ENCODE results near the gene EYS. TPM values are rescaled to one million over a fixed set of nuclear protein-coding genes. Genes with fewer than 3 reads are reported as not detected.

The EYS gene
- total RNA-seq, 1 experiment from 2014 or later, result not detected

- no peak overlapping the region for H2BK20ac ChIP-seq (ENCODE audit: low read depth, low read length, poor library complexity, severe bottlenecking)
- WGBS (ENCODE audit: extremely low coverage, insufficient read length, low lambda C conversion rate), result no CpG with 5 or more reads among the region's 1 CpG
- H4K8ac ChIP-seq (replicated peaks; ENCODE audit: insufficient read length, low read depth, low read length), result no peak overlapping the region
- Mint-ChIP-seq H3K9me3 (no peaks in the 10 kb centered on the region), H3K4me1 (no peaks in the 10 kb centered on the region), H3K27ac (no peak overlapping the region), H3K4me3 (no peak overlapping the region), H3K36me3 (ENCODE audit: insufficient read depth in 1 of 3, low read depth in 3 of 3) (no peaks in the 10 kb centered on the region), H3K27me3 (ENCODE audit: low read depth) (no peaks in the 10 kb centered on the region)
- no peaks in the 10 kb centered on the region for H3K79me1 ChIP-seq (ENCODE audit: insufficient read depth, low read depth, low read length, poor library complexity, severe bottlenecking)
- no peak overlapping the region for H2BK12ac ChIP-seq (ENCODE audit: insufficient read length, low read depth, low read length)
- no peak overlapping the region for H3K4me2 ChIP-seq (ENCODE audit: insufficient read depth, insufficient read length, low read length)
- no peak overlapping the region for H3K23ac ChIP-seq (ENCODE audit: insufficient read length, low read depth, low read length)
- H2AFZ ChIP-seq (ENCODE audit: low read length), result no peak overlapping the region
- H2AK5ac ChIP-seq (ENCODE audit: insufficient read length, low read length), result no peak overlapping the region
- H3K27me3 ChIP-seq (ENCODE audit: insufficient read depth, low read length), result no peaks in the 10 kb centered on the region
- no peak overlapping the region for H3T11ph ChIP-seq (ENCODE audit: low read length)
- H3K23me2 ChIP-seq (ENCODE audit: insufficient read length, low read depth, low read length, poor library complexity, severe bottlenecking), result no peaks in the 10 kb centered on the region
- H3K9me3 ChIP-seq (ENCODE audit: control insufficient read depth, low read depth, low read length), result no peaks in the 10 kb centered on the region
- no peak overlapping the region for H3K27ac ChIP-seq (ENCODE audit: insufficient read length, low read depth, low read length)
- H4K20me1 ChIP-seq (ENCODE audit: control insufficient read depth, insufficient read depth, insufficient read length), result no peaks in the 10 kb centered on the region
- no peak for TF ChIP-seq CTCF (conservative IDR thresholded peaks at IDR 0.05)
- no peak overlapping the region for H4K91ac ChIP-seq (ENCODE audit: insufficient read length, low read depth, low read length)
- H2BK15ac ChIP-seq (ENCODE audit: low read depth, low read length), result no peak overlapping the region
- H3K56ac ChIP-seq (ENCODE audit: insufficient read length, low read depth, low read length), result no peak overlapping the region
- H2BK120ac ChIP-seq (ENCODE audit: low read depth, low read length, poor library complexity, severe bottlenecking), result no peak overlapping the region
- DNase-seq, result no peak
- H3K4me1 ChIP-seq (ENCODE audit: insufficient read depth, low read length), result no peaks in the 10 kb centered on the region
- no peak overlapping the region for H3K14ac ChIP-seq (ENCODE audit: insufficient read depth, low read length)
- no peak overlapping the region for H4K5ac ChIP-seq (ENCODE audit: insufficient read length, low read depth, low read length)
- H3K9ac ChIP-seq (ENCODE audit: extremely low read depth, insufficient read length, low read length), result no peak overlapping the region
- H3K18ac ChIP-seq (ENCODE audit: insufficient read length, low read depth, low read length), result no peak overlapping the region
- no peak overlapping the region for H2BK5ac ChIP-seq (ENCODE audit: insufficient read length, low read length)
- H3K79me2 ChIP-seq (ENCODE audit: insufficient read depth, low read length), result no peaks in the 10 kb centered on the region
- H3K4ac ChIP-seq (ENCODE audit: low read depth, low read length), result no peak overlapping the region
Measured at GRCh38 chr6:64064919-64065318, 1642.1 kb downstream of the EYS start.
